ENCODE data around the gene WDR35.

Gene WDR35

DNA sequence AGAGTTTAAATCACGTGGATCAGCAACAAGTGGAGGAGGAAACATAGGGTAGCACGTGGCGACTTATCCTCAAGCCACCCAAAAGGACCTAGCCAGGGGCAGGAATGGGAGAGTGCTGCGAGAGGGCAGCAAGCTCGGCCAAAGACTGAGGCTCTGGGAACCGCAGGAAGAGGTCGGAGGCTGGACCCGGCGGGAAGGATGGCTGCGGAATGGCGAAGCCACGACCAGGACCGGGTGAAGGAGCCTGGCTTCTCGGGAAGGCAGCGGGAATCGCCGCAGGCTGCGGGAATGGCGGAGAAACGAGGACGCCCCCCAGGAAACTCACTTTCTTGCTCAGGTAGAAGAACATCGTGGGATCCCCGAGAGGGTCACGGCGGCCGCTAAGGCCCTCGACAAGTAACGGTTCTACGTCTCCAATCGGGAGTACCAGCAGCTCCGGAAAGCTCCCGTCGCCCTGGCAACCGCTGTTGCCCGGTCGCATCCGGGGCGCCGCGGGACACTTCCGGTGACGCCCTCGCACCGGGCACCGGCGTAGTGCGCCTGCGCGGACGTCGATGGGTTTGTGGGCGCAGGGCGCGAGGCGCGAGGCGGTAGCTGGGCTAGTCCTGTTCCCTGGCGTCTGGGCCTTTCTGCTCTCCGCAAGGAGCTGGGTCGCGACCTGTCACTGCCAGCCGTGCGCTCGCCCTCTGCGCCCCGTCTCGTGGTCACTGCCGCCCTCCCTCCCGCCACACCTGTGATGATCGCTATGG is at the start of gene WDR35:
WDR35 (minus strand) TSS at position 439 of the 749 bp plus-strand sequence; CDS start at position 349, 90 bp downstream.
- peak; percentile 85 for DNase-seq

DNA sequence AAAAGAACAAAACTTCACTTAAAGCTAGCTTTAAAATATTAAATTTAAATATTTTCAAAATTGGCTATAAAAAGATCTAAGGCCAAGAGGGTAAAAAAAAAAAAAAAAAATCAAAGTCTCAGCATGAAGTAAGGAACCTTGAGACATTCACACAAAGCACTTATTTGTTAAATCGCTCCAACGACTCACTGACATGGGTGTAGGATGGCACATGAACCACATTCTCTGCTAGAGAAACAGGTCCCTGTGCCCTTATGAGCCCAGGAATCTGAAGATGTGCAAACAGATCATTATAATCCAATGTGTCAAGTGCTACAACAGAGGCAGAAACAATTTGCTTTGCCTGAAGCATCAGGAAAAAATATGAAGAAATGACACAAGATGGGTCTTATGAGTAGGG is 47.8 kb upstream of the WDR35 start:
- no peak for DNase-seq

GRCh38 chr2:20035955-20036666 is 46.2 kb upstream of the WDR35 start:
- DNase-seq = no peak

DNA sequence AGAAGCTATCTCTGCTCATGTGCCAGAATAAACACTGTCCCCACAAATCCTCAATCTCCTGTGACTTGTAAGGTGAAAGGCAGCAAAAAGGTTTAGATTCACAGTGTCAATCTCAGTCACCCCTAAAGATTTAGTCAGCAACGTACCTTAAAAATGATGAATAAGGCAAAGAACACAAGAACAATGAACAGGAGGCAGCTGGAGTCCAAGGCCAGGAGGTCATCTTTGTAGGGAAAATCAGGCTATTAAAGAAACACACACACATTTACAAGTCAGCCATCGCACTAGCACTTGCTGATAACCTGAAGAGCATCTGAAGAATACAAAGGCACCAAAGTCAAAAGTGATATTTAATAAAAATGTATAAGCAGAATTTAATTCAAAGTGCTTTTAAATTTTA is 44.9 kb upstream of the WDR35 start:
- DNase-seq = no peak

DNA sequence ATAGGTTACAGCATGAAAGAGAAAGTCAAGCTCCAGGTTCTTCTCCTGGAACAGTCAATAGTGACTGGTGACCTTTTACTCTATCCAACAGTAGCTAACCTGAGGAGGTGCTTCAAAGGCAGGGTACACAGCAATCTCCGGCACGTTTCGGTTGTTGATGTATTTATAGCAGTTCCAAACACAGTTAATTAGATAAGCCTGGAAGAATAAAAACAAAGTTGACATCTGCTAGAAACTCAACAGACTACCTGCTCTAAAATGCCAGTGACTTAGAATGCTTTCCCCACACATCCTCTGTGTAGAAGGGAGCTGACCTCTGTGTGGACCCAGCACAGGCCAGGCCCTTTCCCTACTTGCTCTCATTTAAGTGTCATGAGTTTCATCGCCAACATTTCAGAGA is 44.3 kb upstream of the WDR35 start:
- DNase-seq = no peak

DNA sequence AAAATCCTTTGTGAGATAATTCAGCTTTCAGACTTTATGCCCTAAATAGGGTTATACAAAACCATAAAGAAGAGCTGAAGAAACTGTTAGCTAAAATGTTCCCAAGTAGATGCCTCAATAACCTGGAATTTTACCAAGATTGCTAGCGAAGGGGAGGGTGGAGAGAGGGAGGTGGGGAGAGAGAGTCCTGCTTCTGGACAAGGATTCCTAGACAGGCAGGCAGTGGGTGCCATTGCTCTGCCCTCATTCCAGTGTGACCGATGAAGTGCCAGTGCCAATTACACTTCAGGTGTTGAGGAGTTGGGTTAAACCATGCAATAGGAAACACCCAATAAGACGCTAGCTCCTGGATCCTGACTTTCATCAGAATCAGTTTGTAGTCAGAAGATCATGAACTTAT is 43.4 kb upstream of the WDR35 start:
- DNase-seq = no peak

DNA sequence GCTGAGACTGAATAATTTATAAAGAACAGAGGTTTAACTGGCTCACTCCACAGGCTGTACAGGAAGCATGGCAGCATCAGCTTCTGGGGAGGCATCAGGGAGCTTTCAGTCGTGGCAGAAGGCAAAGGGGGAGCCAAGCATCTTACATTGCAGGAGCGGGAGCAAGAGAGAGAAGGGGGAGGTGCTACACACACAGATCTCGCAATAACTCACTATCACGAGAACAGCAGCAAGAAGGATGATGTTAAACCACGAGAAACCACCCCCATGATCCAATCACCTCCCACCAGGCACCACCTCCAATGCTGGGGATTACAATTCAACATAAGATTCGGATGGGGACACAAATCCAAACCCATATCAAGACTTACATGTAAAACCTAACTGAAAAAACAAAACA is 40.3 kb upstream of the WDR35 start:
- DNase-seq = no peak

- no peak for DNase-seq
Measured at GRCh38 chr2:20027705-20028434, 38.0 kb upstream of the WDR35 start.

DNA sequence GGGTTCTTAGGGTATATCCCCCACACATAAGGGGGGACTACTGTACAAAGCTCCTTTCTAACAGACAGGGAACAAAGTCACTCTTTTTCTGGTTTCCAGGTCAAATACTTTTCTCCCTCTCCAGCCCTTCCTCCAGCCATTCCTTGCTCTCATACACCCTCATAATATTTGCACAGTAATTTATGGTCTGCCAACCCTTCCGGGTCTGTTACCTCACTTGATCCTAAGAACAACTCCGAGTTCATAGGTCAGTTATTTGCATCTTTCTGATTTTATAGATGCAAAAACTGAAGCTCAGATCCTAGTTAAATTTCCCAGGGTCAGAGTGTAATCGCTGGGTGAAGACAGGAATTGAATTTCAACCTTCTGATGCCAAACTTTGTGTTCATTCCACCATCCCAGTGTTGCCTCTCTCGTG is 37.4 kb upstream of the WDR35 start:
- no peak for DNase-seq

GRCh38 chr2:20025065-20025786 is 35.3 kb upstream of the WDR35 start:
- DNase-seq = no peak

GRCh38 chr2:20023688-20024087 is 33.8 kb upstream of the WDR35 start:
- no peak for DNase-seq

GRCh38 chr2:20021405-20022009 is 31.6 kb upstream of the WDR35 start:
- DNase-seq = no peak

DNA sequence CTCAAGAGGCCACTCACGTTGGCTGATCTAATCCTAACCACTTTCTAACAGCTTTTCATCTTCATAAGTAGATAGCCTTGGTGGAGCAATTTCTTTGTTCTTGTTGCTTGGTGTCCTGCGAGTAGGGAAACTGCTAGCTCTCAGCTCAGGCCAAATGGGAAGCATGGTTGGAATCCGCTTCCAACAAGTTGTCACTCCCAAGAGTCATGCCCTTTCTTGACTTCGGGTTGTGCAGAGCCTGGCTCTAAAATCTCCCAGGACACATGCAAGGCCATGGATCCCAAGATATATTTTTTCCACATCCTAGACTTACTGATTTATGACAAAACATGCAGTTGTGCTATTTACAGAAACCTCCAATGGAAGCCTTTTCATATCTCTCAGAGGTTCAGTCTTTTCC is 29.8 kb upstream of the WDR35 start:
- no peak for DNase-seq

GRCh38 chr2:20018601-20019152 is 28.8 kb upstream of the WDR35 start:
- no peak for DNase-seq

DNA sequence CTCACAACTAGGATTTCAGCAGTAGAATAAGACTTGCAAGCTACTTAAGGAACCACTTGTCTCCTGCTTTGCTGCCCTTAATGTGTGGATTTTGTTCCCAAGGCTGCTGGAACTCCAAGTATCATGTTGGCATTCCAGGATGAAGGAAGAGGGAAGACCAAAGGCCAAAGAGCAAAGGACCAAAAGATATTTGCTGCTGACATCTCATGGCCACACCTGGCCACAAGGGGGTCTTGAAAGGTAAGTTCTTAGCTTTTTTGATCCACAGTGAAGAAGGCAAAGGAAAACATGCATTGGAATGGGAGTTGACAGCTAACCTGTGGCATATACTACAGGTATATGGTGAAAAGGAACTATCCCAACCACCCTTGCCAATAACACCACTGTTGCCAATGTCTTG is 26.4 kb upstream of the WDR35 start:
- no peak for DNase-seq

DNA sequence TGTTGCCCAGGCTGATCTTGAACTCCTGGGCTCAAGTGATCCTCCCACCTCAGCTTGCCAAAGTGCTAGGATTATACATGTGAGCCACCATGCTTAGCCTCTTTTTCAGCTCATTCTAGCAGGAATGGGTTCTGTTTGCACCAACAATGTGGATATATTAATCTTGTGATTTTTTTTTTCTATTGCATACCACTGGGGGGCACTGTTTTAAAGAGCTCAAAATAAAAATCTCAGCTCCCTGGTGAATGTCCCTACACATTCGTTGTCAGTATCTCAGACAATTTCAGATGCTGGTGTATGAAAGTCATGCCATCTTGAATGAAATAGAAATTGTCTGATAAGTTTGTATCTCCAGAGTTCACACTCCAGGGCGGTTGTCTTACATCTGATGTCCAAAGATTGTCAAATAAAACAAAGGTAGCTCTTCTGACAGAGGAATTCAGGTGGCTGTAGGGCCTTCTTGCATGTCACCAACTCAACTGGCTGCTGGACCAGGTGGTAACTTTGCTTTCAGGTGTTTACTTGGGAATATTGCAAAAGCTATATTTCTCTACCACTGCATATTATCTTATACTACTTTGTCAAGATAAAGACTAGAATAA is 25.7 kb upstream of the WDR35 start:
- DNase-seq = peak; percentile 54

DNA sequence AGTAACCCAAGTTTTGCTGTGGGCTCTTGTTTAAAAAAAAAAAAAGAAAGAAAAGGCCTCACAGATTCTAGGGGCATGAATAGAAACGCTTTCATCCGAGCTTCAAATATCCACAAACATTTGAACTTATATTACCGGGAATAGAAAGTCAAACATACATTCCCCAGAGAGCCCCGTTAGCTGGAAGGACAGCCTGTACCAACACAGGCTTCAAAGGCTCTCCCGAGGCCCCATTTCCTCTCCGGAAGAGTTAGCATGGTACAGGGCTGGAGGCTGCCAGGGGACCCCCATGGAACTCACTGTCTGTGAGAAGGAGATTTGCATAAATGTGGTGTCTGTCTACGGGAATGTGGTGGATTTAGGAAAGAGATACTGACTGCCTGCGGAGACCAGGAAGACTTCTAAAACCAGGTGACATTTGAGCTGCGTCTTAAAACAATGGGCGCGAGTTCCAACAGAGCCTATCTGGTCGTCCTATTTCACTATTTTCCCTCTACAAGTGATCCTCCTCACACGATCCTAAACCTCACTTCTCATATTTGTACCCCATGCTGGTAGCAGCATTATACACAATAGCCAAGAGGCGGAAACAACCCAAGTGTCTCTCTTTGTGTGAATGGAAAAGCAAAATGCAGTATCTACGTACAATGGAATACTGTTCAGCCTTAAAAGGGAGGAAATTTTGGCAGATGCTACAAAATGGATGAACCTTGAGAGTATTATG is 23.4 kb upstream of the WDR35 start:
- no peak for DNase-seq

DNA sequence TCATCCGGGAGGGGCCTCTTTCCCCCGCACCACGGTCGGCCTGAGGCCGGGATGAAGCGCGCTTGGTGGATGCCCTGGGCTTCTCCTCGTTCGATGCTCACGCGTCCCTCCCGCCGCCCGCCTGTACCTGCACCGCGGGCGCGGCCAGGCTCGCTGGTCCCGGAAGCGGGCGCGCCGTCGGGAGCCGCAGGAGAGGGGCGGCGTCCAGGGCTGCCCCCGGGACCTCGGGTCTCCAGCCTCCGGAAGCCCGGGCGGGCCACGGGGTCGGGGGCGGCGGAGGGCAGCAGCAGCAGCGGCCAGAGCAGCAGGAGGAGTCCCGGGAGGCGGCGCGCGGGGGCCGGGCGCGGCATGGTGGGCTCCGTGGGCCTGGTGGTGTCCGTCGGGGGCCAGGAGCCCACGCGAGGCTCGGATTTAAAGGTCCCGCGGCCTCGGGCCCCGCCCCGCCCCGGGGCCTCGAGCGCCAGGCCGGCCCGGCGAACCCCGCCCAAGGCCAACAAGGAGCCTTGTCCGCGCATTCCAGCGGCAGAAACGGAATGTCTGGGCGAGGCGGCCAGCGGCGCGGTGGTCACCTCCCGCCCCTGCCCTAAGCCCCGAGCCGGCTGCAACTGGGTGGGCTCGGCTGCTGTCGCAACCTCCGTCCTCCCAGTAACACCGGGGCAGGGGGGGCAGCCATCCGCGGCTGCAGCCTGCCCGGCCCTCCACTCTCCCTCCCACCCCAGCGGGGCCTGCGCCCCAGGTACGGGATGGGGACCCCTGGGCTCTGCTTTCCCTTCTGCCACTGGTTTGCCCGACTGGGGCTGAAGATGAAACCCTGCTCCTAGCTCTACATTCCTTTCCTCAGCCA is 22.6 kb upstream of the WDR35 start, which contains the start of gene MATN3:
MATN3 (minus strand) TSS at position 387 of the 844 bp plus-strand sequence; CDS start at position 350, 37 bp downstream.
- DNase-seq = no peak

DNA sequence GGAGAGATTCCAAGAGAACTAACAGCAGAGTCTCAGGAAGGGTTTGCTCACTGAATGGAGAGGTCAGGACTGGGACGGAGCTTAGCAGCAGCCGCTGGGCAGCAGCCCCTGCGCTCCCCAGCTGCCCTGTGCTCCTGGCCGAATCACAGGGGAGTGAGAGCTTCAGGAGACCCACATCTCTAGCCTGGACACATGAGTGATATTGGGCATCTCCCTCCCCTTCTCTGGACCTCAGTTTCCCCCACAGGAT is 22.1 kb upstream of the WDR35 start:
- no peak for DNase-seq

- DNase-seq = no peak
Measured at GRCh38 chr2:20011276-20012031, 21.5 kb upstream of the WDR35 start.
